ENCODE results near the gene LSAMP. TPM values are rescaled to one million over a fixed set of nuclear protein-coding genes. Genes with fewer than 3 reads are reported as not detected.

Gene LSAMP
- total RNA-seq, 1 donor from 2014 or later = 1.1 TPM

GRCh38 chr3:115968871-115969270, 476.4 kb downstream of the LSAMP start:
- Mint-ChIP-seq H3K9me3 (ENCODE audit: low read depth) (peaks cover 7% of the 10 kb centered on the region), H3K4me1 (ENCODE audit: low read depth) (no peaks in the 10 kb centered on the region), H3K27me3 (ENCODE audit: low read depth) (no peaks in the 10 kb centered on the region), H3K4me3 (ENCODE audit: unreplicated experiment) (no peak overlapping the region), H3K27ac (ENCODE audit: unreplicated experiment) (no peak overlapping the region), H3K36me3 (ENCODE audit: low read depth) (peaks cover 2% of the 10 kb centered on the region)
- DNase-seq (ENCODE audit: low spot score) = no peak
- TF ChIP-seq, protein P1, sequence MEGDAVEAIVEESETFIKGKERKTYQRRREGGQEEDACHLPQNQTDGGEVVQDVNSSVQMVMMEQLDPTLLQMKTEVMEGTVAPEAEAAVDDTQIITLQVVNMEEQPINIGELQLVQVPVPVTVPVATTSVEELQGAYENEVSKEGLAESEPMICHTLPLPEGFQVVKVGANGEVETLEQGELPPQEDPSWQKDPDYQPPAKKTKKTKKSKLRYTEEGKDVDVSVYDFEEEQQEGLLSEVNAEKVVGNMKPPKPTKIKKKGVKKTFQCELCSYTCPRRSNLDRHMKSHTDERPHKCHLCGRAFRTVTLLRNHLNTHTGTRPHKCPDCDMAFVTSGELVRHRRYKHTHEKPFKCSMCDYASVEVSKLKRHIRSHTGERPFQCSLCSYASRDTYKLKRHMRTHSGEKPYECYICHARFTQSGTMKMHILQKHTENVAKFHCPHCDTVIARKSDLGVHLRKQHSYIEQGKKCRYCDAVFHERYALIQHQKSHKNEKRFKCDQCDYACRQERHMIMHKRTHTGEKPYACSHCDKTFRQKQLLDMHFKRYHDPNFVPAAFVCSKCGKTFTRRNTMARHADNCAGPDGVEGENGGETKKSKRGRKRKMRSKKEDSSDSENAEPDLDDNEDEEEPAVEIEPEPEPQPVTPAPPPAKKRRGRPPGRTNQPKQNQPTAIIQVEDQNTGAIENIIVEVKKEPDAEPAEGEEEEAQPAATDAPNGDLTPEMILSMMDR (IDR thresholded peaks at IDR 0.05) = no peak

GRCh38 chr3:115961380-115961779, 483.9 kb downstream of the LSAMP start:
- no peaks in the 10 kb centered on the region for H3K36me3 Mint-ChIP-seq (ENCODE audit: low read depth)
- H3K27me3 Mint-ChIP-seq (ENCODE audit: low read depth) = no peaks in the 10 kb centered on the region
- DNase-seq (ENCODE audit: low spot score) = no peak
- H3K27ac Mint-ChIP-seq (ENCODE audit: unreplicated experiment) = no peak overlapping the region
- TF ChIP-seq, protein P1 (IDR thresholded peaks at IDR 0.05) = no peak
- H3K4me3 Mint-ChIP-seq (ENCODE audit: unreplicated experiment) = no peak overlapping the region
- H3K4me1 Mint-ChIP-seq (ENCODE audit: low read depth) = no peaks in the 10 kb centered on the region
- H3K9me3 Mint-ChIP-seq (ENCODE audit: low read depth) = no peaks in the 10 kb centered on the region

- no peaks in the 10 kb centered on the region for H3K27me3 Mint-ChIP-seq (ENCODE audit: low read depth)
- no peaks in the 10 kb centered on the region for H3K36me3 Mint-ChIP-seq (ENCODE audit: low read depth)
- no peak overlapping the region for H3K27ac Mint-ChIP-seq (ENCODE audit: unreplicated experiment)
- DNase-seq (ENCODE audit: low spot score) = no peak
- H3K9me3 Mint-ChIP-seq (ENCODE audit: low read depth) = no peaks in the 10 kb centered on the region
- TF ChIP-seq, protein P1 (IDR thresholded peaks at IDR 0.05) = no peak
- no peak overlapping the region for H3K4me3 Mint-ChIP-seq (ENCODE audit: unreplicated experiment)
- no peaks in the 10 kb centered on the region for H3K4me1 Mint-ChIP-seq (ENCODE audit: low read depth)
These were observed 484.5 kb downstream of the LSAMP start for GRCh38 chr3:115960799-115961198.

DNA sequence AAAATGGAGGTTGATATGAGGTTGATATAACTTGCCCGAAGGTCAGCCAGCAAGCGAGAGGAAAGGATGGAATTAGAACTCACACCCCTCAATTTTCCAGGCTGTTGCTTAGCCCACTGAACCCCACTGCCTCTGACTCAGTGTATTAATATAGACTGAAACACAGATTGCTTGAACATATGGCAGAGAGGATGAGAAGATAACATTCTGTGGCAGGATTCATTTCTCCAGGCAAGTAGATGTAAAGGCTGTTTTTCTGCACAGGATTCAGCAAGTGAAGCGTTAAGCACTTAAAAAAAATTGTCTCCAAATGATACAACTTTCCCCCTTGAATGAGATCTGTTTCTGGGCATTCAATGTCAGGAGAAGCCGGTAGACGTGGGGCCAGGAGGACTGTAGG, 486.8 kb downstream of the LSAMP start:
- no peaks in the 10 kb centered on the region for H3K4me1 Mint-ChIP-seq (ENCODE audit: low read depth)
- no peaks in the 10 kb centered on the region for H3K27me3 Mint-ChIP-seq (ENCODE audit: low read depth)
- H3K36me3 Mint-ChIP-seq (ENCODE audit: low read depth) = no peaks in the 10 kb centered on the region
- H3K9me3 Mint-ChIP-seq (ENCODE audit: low read depth) = no peaks in the 10 kb centered on the region
- TF ChIP-seq, protein P1 (IDR thresholded peaks at IDR 0.05) = no peak
- DNase-seq (ENCODE audit: low spot score) = no peak
- H3K4me3 Mint-ChIP-seq (ENCODE audit: unreplicated experiment) = no peak overlapping the region
- no peak overlapping the region for H3K27ac Mint-ChIP-seq (ENCODE audit: unreplicated experiment)

GRCh38 chr3:115947325-115947724, 498.0 kb downstream of the LSAMP start:
- peaks cover 4% of the 10 kb centered on the region for H3K4me1 Mint-ChIP-seq (ENCODE audit: low read depth)
- TF ChIP-seq, protein P1 (IDR thresholded peaks at IDR 0.05) = no peak
- no peak overlapping the region for H3K4me3 Mint-ChIP-seq (ENCODE audit: unreplicated experiment)
- H3K27ac Mint-ChIP-seq (ENCODE audit: unreplicated experiment) = no peak overlapping the region
- no peaks in the 10 kb centered on the region for H3K36me3 Mint-ChIP-seq (ENCODE audit: low read depth)
- H3K9me3 Mint-ChIP-seq (ENCODE audit: low read depth) = peaks cover 15% of the 10 kb centered on the region
- no peaks in the 10 kb centered on the region for H3K27me3 Mint-ChIP-seq (ENCODE audit: low read depth)
- no peak for DNase-seq (ENCODE audit: low spot score)
